Activated CD4-positive, alpha-beta T cell treated with anti-CD3 and anti-CD28 coated beads, Interleukin-2, amount 50 U/mL, for 24 hours (primary cell): Measurements from ENCODE around the gene MIER2.
"Not testable (repeated sequence)": the region's sequence is repeated elsewhere in the genome, so short reads cannot be mapped to it uniquely, and the experiment has no call there.

ENCODE experiments used
- DNase-seq, 2 donors: peaks; one replicate each; pipeline ENCODE4 v3.0.0-alpha.2; 2020; ENCODE audit warnings: low read depth in 1 of 2, low spot score in 1 of 2

Gene MIER2

GRCh38 chr19:256804-257203 is 87.8 kb downstream of the MIER2 start:
- not testable (repeated sequence) for DNase-seq
